Prostate gland (tissue), 2 donors: Measurements from ENCODE around the gene NKX2-1. TPM values are rescaled to one million over a fixed set of nuclear protein-coding genes. Genes with fewer than 3 reads are reported as not detected.

Experiments
- DNase-seq: peaks from one replicate; pipeline ENCODE4 v3.0.0-alpha.2; 2019; ENCODE audit warnings: low spot score
- H3K27ac ChIP-seq, 2 donors: fragments of 200-600 bp; sonication (generic); 2 replicates each; pipeline ENCODE4 v1.5.1; 2017 to 2019
- H3K27me3 ChIP-seq: fragments of 200-600 bp; sonication (generic); replicated peaks from 2 replicates; pipeline ENCODE4 v1.5.1; 2019; ENCODE audit not compliant: insufficient read depth
- H3K36me3 ChIP-seq, 2 donors: fragments of 200-600 bp; sonication (generic); 1 replicate in 1 of 2; 2 replicates in 1 of 2; pipeline versions ENCODE4 v1.5.1 to v1.8.1; 2017 to 2019
- H3K4me1 ChIP-seq: fragments of 200-600 bp; sonication (generic); replicated peaks from 2 replicates; pipeline ENCODE4 v1.5.1; 2019
- H3K4me3 ChIP-seq, 2 donors: fragments of 200-600 bp; sonication (generic); 2 replicates each; pipeline ENCODE4 v1.5.1; 2017 to 2019
- H3K9me3 ChIP-seq: fragments of 200-600 bp; sonication (generic); 2 replicates; pipeline ENCODE4 v1.5.1; 2017
- CTCF ChIP-seq, 4 experiments: fragments of 200-600 bp in 2 of 4; fragments of 450-650 bp in 2 of 4; sonication (generic) in 2 of 4; IDR thresholded peaks; 1 replicate in 3 of 4; 2 replicates in 1 of 4; pipeline ENCODE4 v1.5.1; 2016 to 2019; ENCODE audit warnings: antibody characterized with exemption in 4 of 4, mild to moderate bottlenecking in 2 of 4, moderate library complexity in 2 of 4
- POLR2A ChIP-seq: fragments of 450-650 bp; IDR thresholded peaks from one replicate; pipeline ENCODE4 v1.6.1; 2016; ENCODE audit warnings: antibody characterized with exemption, mild to moderate bottlenecking
- POLR2AphosphoS5 ChIP-seq: sonication (generic); formaldehyde crosslinking; IDR thresholded peaks from one replicate; pipeline ENCODE4 v1.6.1; 2017; ENCODE audit warnings: antibody characterized with exemption
- WGBS: methylation state at CpG from one replicate; pipeline ENCODE4 v1.1.5; 2018; 5-methylcytosine and 5-hydroxymethylcytosine counted together
- intact Hi-C: fragments of 100-400 bp; cut with DNase I; formaldehyde crosslinking; loops from one replicate; pipeline ENCODE4 v1.14.2; 2022
- total RNA-seq, 2 donors: library from RNA; depleted of rRNA; stranded (reverse); fragments of >200 nt; gene quantifications; one replicate each; pipeline ENCODE4 v1.1.0, GENCODE V29; 2016

The NKX2-1 gene
- total RNA-seq, 2 donors from 2014 or later: not detected

GRCh38 chr14:36524874-36525745 is 5.1 kb upstream of the NKX2-1 start:
- no peaks in the 10 kb centered on the region for H3K36me3 ChIP-seq
- no peak overlapping the region for H3K27ac ChIP-seq
- peaks cover 2% of the 10 kb centered on the region for H3K4me1 ChIP-seq
- TF ChIP-seq CTCF (IDR thresholded peaks at IDR 0.05) (peak in 2 of 4 experiments; percentile 17 to 40), POLR2A (no peak)
- WGBS: 3% methylated on average over 49 of the region's 54 CpGs
- H3K4me3 ChIP-seq: no peak overlapping the region
- intact Hi-C loops: no loop called here
- peaks cover 60% of the 10 kb centered on the region for H3K27me3 ChIP-seq
- no peak for DNase-seq
- H3K9me3 ChIP-seq: no peaks in the 10 kb centered on the region

GRCh38 chr14:36524220-36524837 is 4.3 kb upstream of the NKX2-1 start:
- Histone ChIP-seq H3K27me3 (peaks cover 68% of the 10 kb centered on the region), H3K4me1 (peaks cover 3% of the 10 kb centered on the region), H3K36me3 (no peaks in the 10 kb centered on the region), H3K4me3 (no peak overlapping the region), H3K27ac (no peak overlapping the region), H3K9me3 (no peaks in the 10 kb centered on the region)
- WGBS: 12% methylated on average over 35 of the region's 38 CpGs
- intact Hi-C loops: no loop called here
- no peak for DNase-seq
- TF ChIP-seq POLR2AphosphoS5 (no peak), CTCF (IDR thresholded peaks at IDR 0.05) (no peak), POLR2A (no peak)

GRCh38 chr14:36522972-36523715 is 3.1 kb upstream of the NKX2-1 start:
- H3K27ac ChIP-seq: no peak overlapping the region
- DNase-seq: no peak
- H3K4me1 ChIP-seq: peaks cover 12% of the 10 kb centered on the region
- intact Hi-C loops: no loop called here
- WGBS: 9% methylated on average over 35 of the region's 35 CpGs
- H3K36me3 ChIP-seq: no peaks in the 10 kb centered on the region
- H3K27me3 ChIP-seq: peaks cover 79% of the 10 kb centered on the region
- no peak overlapping the region for H3K4me3 ChIP-seq
- no peak for TF ChIP-seq CTCF (IDR thresholded peaks at IDR 0.05)
- no peak for TF ChIP-seq POLR2AphosphoS5
- no peak for TF ChIP-seq POLR2A
- H3K9me3 ChIP-seq: no peaks in the 10 kb centered on the region

- intact Hi-C loops: no loop called here
- Histone ChIP-seq H3K4me3 (no peak overlapping the region), H3K36me3 (no peaks in the 10 kb centered on the region), H3K9me3 (no peaks in the 10 kb centered on the region), H3K27ac (no peak overlapping the region), H3K27me3 (peaks cover 86% of the 10 kb centered on the region), H3K4me1 (peaks cover 12% of the 10 kb centered on the region)
- TF ChIP-seq CTCF (IDR thresholded peaks at IDR 0.05) (no peak), POLR2A (no peak), POLR2AphosphoS5 (no peak)
- no peak for DNase-seq
- 6% methylated on average over 30 of the region's 36 CpGs for WGBS
Measured at GRCh38 chr14:36522347-36522971, 2.4 kb upstream of the NKX2-1 start.
